H1 (cell line): ENCODE data around the gene PPFIA4. TPM values are rescaled to one million over a fixed set of nuclear protein-coding genes. Genes with fewer than 3 reads are reported as not detected.

Source experiments
- CTCF ChIA-PET: fragments of 300-600 bp; sonication (Branson Sonifier 250); formaldehyde crosslinking; loops from one replicate; lab custom pipeline; 2021; ENCODE audit not compliant: partially characterized antibody; lab: Charles Lee
- POLR2A ChIA-PET: fragments of 300-600 bp; sonication (Branson Sonifier 250); formaldehyde crosslinking; loops from one replicate; lab custom pipeline; 2021; ENCODE audit warnings: inconsistent platforms; ENCODE audit not compliant: partially characterized antibody; lab: Charles Lee
- DNase-seq, 2 experiments: peaks; one replicate each; pipeline versions ENCODE4 v3.0.0 to v3.0.0-alpha.2; 2010 to 2022; ENCODE audit warnings: low spot score in 2 of 2, low read depth in 1 of 2, mixed read lengths in 1 of 2
- FAIRE-seq: peaks from 2 replicates; lab custom pipeline; 2011; peaks lifted over from hg19 to GRCh38; lab: Jason Lieb, UNC
- H2AFZ ChIP-seq: 2 replicates; pipeline ENCODE4 v1.8.1; 2012; ENCODE audit warnings: low read length, inconsistent platforms
- H2AK5ac ChIP-seq: 2 replicates; pipeline ENCODE4 v1.6.1; 2013; ENCODE audit warnings: low read depth, low read length
- H2BK120ac ChIP-seq: replicated peaks from 2 replicates; pipeline ENCODE3; 2013; ENCODE audit warnings: low read depth, low read length, inconsistent platforms
- H2BK12ac ChIP-seq: 2 replicates; pipeline ENCODE4 v1.6.1; 2013; ENCODE audit warnings: low read depth, low read length
- H2BK15ac ChIP-seq: 2 replicates; pipeline ENCODE4 v1.6.1; 2013; ENCODE audit warnings: low read length
- H2BK20ac ChIP-seq: 2 replicates; pipeline ENCODE4 v1.6.1; 2013; ENCODE audit warnings: low read length
- H2BK5ac ChIP-seq: 2 replicates; pipeline ENCODE4 v1.6.1; 2013; ENCODE audit warnings: low read depth, low read length
- H3K14ac ChIP-seq: 2 replicates; pipeline ENCODE4 v1.6.1; 2013; ENCODE audit warnings: inconsistent platforms; ENCODE audit not compliant: insufficient read length
- H3K18ac ChIP-seq: 2 replicates; pipeline ENCODE4 v1.6.1; 2013; ENCODE audit warnings: low read length; ENCODE audit errors: extremely low read depth
- H3K23ac ChIP-seq: 2 replicates; pipeline ENCODE4 v1.6.1; 2013; ENCODE audit warnings: inconsistent platforms; ENCODE audit not compliant: insufficient read length
- H3K23me2 ChIP-seq: 2 replicates; pipeline ENCODE4 v1.6.1; 2013; ENCODE audit warnings: low read depth, low read length
- H3K27ac ChIP-seq: 2 replicates; pipeline ENCODE4 v1.6.1; 2011; ENCODE audit warnings: low read depth, low read length, inconsistent platforms
- H3K27me3 ChIP-seq, 4 experiments: replicated peaks in 1 of 4; 1 replicate in 1 of 4; 2 replicates in 3 of 4; pipeline versions ENCODE4 v1.6.1 to v1.8.1; 2011 to 2013; ENCODE audit warnings: low read length in 3 of 4, mild to moderate bottlenecking in 3 of 4, inconsistent platforms in 2 of 4, mixed read lengths in 2 of 4, moderate library complexity in 1 of 4; ENCODE audit not compliant: control insufficient read depth in 3 of 4, insufficient read depth in 3 of 4; ENCODE audit errors: extremely low read depth in 1 of 4
- H3K36me3 ChIP-seq, 4 experiments: 2 replicates each; pipeline versions ENCODE4 v1.6.1 to v1.8.1; 2011 to 2013; ENCODE audit warnings: mild to moderate bottlenecking in 4 of 4, low read length in 3 of 4, moderate library complexity in 2 of 4, control low read depth in 1 of 4, inconsistent platforms in 1 of 4; ENCODE audit not compliant: insufficient read depth in 4 of 4, control insufficient read depth in 2 of 4
- H3K4ac ChIP-seq: replicated peaks from 2 replicates; pipeline ENCODE3; 2013; ENCODE audit warnings: low read length, low read depth, mixed read lengths, inconsistent platforms; ENCODE audit not compliant: insufficient read length
- H3K4me1 ChIP-seq, 4 experiments: replicated peaks in 1 of 4; 1 replicate in 1 of 4; 2 replicates in 3 of 4; pipeline versions ENCODE4 v1.6.1 to v1.8.1; 2011 to 2013; ENCODE audit warnings: low read length in 3 of 4, inconsistent platforms in 2 of 4, mixed read lengths in 1 of 4; ENCODE audit not compliant: insufficient read depth in 4 of 4, control insufficient read depth in 3 of 4
- H3K4me2 ChIP-seq, 2 experiments: 2 replicates each; pipeline versions ENCODE4 v1.6.1 to v1.8.1; 2011 to 2013; ENCODE audit warnings: low read depth in 2 of 2, low read length in 2 of 2, control low read depth in 1 of 2, inconsistent platforms in 1 of 2, mild to moderate bottlenecking in 1 of 2; ENCODE audit not compliant: insufficient read depth in 1 of 2
- H3K4me3 ChIP-seq, 4 experiments: fragments of 200-600, 300-600 bp in 1 of 4; sonication (generic), shearing (Covaris generic), sonication (Bioruptor Twin) in 1 of 4; 2 replicates each; pipeline versions ENCODE4 v1.5.1 to v1.8.1; 2011 to 2016; ENCODE audit warnings: low read length in 4 of 4, low read depth in 3 of 4, control low read depth in 2 of 4, inconsistent platforms in 2 of 4, mild to moderate bottlenecking in 2 of 4, mixed read lengths in 1 of 4, moderate library complexity in 1 of 4; ENCODE audit not compliant: insufficient read depth in 2 of 4; ENCODE audit errors: extremely low read depth in 1 of 4
- H3K56ac ChIP-seq: replicated peaks from 2 replicates; pipeline ENCODE3; 2013; ENCODE audit warnings: low read depth, mild to moderate bottlenecking, mixed read lengths, low read length, inconsistent platforms; ENCODE audit not compliant: insufficient read length
- H3K79me1 ChIP-seq: 2 replicates; pipeline ENCODE4 v1.6.1; 2013; ENCODE audit warnings: low read depth, low read length, control low read depth
- H3K79me2 ChIP-seq, 2 experiments: 2 replicates each; pipeline versions ENCODE4 v1.6.1 to v1.8.1; 2012 to 2013; ENCODE audit warnings: low read length in 2 of 2, mild to moderate bottlenecking in 2 of 2, inconsistent platforms in 1 of 2; ENCODE audit not compliant: insufficient read depth in 2 of 2, control insufficient read depth in 1 of 2
- H3K9ac ChIP-seq, 4 experiments: replicated peaks in 1 of 4; 1 replicate in 1 of 4; 2 replicates in 3 of 4; pipeline versions ENCODE4 v1.6.1 to v1.8.1; 2011 to 2013; ENCODE audit warnings: low read depth in 3 of 4, low read length in 3 of 4, control low read depth in 2 of 4, mild to moderate bottlenecking in 2 of 4, moderate library complexity in 2 of 4, inconsistent platforms in 1 of 4; ENCODE audit errors: extremely low read depth in 1 of 4
- H3K9me3 ChIP-seq, 2 experiments: 2 replicates each; pipeline versions ENCODE4 v1.6.1 to v1.8.1; 2012 to 2013; ENCODE audit warnings: mild to moderate bottlenecking in 2 of 2, moderate library complexity in 2 of 2, control low read depth in 1 of 2, inconsistent platforms in 1 of 2, low read depth in 1 of 2, low read length in 1 of 2, mixed read lengths in 1 of 2; ENCODE audit not compliant: insufficient read depth in 2 of 2
- H4K20me1 ChIP-seq, 2 experiments: replicated peaks in 1 of 2; 2 replicates each; pipeline versions ENCODE3 to v1.8.1; 2011 to 2013; ENCODE audit warnings: inconsistent platforms in 2 of 2, low read length in 2 of 2, mild to moderate bottlenecking in 1 of 2; ENCODE audit not compliant: insufficient read depth in 2 of 2, control insufficient read depth in 1 of 2
- H4K5ac ChIP-seq: 2 replicates; pipeline ENCODE4 v1.6.1; 2013; ENCODE audit warnings: low read length, low read depth, mixed read lengths, inconsistent platforms; ENCODE audit not compliant: insufficient read length
- H4K8ac ChIP-seq: 2 replicates; pipeline ENCODE4 v1.8.0; 2013; ENCODE audit warnings: mild to moderate bottlenecking, moderate library complexity, low read length, inconsistent platforms; ENCODE audit not compliant: insufficient read depth; ENCODE audit errors: extremely low read depth
- H4K91ac ChIP-seq: replicated peaks from 2 replicates; pipeline ENCODE3; 2013; ENCODE audit warnings: low read length, mixed read lengths, inconsistent platforms; ENCODE audit not compliant: insufficient read length
- SAP30 ChIP-seq: fragments of 300-600 bp; sonication (generic); IDR thresholded peaks from 2 replicates; pipeline ENCODE4 v1.7.1; 2012; ENCODE audit warnings: low read length, moderate library complexity, mild to moderate bottlenecking, inconsistent platforms; ENCODE audit not compliant: insufficient read depth, insufficient replicate concordance
- SIX5 ChIP-seq: IDR thresholded peaks from 2 replicates; pipeline ENCODE4 v1.6.1; 2011; ENCODE audit warnings: mild to moderate bottlenecking, low read depth, low read length
- ZNF274 ChIP-seq: IDR thresholded peaks from 2 replicates; pipeline ENCODE4 v1.7.0; 2012; ENCODE audit warnings: low read length, borderline replicate concordance; ENCODE audit errors: extremely low read depth
- WGBS, 2 experiments: shearing (Covaris generic) in 1 of 2; methylation state at CpG; one replicate each; pipeline versions ENCODE4 v1.1.6 to v1.1.7; 2013 to 2015; ENCODE audit warnings: low lambda C conversion rate in 2 of 2, mixed read lengths in 2 of 2, inconsistent platforms in 1 of 2, low coverage in 1 of 2, missing lambda C conversion rate in 1 of 2; ENCODE audit not compliant: insufficient replicate concordance in 2 of 2, insufficient coverage in 1 of 2, insufficient read length in 1 of 2; ENCODE audit errors: extremely low coverage in 1 of 2, missing lambda C conversion rate in 1 of 2; 5-methylcytosine and 5-hydroxymethylcytosine counted together
- polyA plus RNA-seq, 7 experiments: library from polyadenylated mRNA; depleted of rRNA in 3 of 7; stranded (reverse) in 5 of 7; unstranded in 2 of 7; fragments of >200 nt in 5 of 7; fragments of 200-250 nt in 2 of 7; gene quantifications; 1 replicate in 5 of 7; 2 replicates in 1 of 7; 4 replicates in 1 of 7; pipeline versions ENCODE4 v1.2.1 to v1.2.3, GENCODE V29; 2011 to 2013; ENCODE audit warnings: missing spikeins in 2 of 7, mixed read lengths in 2 of 7
- total RNA-seq: library from RNA; stranded (reverse); fragmentation: NEBNext Ultra II Directional; extraction: Animal tissue kit (Norgen Biotek cat#: 25700); gene quantifications from 2 replicates; pipeline ENCODE4 v1.2.1, GENCODE V29; 2021

Gene PPFIA4
- total and polyA plus RNA-seq, 2 of the 8 experiments (the other 6 are each of a cell fraction or from before 2014, with no cell fraction given): 9.0 to 9.9 TPM

DNA sequence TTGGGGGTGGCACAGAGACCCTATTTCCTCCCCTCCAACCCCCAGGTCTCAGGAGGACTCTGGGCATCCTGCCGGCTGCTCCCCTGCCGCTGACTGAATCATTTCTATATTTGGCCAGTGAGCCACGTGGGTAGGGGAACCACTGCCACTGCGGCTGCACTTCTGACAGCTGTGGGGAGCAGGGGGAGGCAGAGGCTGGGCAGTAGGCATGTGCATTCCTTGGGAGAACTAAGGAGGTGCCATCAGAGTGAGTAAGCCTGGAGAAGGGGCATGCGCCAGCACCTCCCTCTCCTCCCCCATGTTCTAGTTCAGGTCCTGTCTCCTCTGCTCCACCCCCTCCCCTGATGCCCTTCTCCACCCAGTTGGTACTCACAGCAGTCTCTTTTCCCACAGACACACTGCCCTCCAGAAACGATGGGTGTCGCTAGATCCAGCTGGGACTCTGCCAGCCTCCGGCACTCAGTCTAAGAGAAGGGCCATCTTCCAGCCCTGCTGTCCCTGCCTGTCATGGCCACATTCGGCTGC, 12.0 kb downstream of the PPFIA4 start:
- Histone ChIP-seq H2BK120ac (no peak overlapping the region), H3K36me3 (no peaks in the 10 kb centered on the region), H2BK12ac (no peak overlapping the region; the same call in 1 of the 2 replicates), H2BK5ac (no peak overlapping the region), H3K4me2 (no peak overlapping the region), H3K9me3 (no peaks in the 10 kb centered on the region), H4K20me1 (no peaks in the 10 kb centered on the region), H3K4ac (no peak overlapping the region), H3K27me3 (no peaks in the 10 kb centered on the region), H3K56ac (no peak overlapping the region), H3K79me2 (no peaks in the 10 kb centered on the region), H4K8ac (no peak overlapping the region; the same call in 1 of the 2 replicates), H3K4me1 (peaks cover 2 to 15% (median 5%) of the 10 kb centered on the region in 4 experiments), H3K23me2 (no peaks in the 10 kb centered on the region), H4K91ac (no peak overlapping the region), H2BK20ac (no peak overlapping the region), H3K14ac (no peak overlapping the region), H2BK15ac (no peak overlapping the region), H2AFZ (no peak overlapping the region), H4K5ac (no peak overlapping the region), H2AK5ac (no peak overlapping the region), H3K79me1 (0 out of 2 replicates have a peak, but pooled peaks cover 2% of the 10 kb centered on the region), H3K18ac (no peak overlapping the region), H3K4me3 (no peak overlapping the region), H3K23ac (no peak overlapping the region), H3K9ac (no peak overlapping the region), H3K27ac (no peak overlapping the region)
- 85% methylated on average over 8 of the region's 9 CpGs; no CpG with 5 or more reads in 1 of the 2 experiments for WGBS, 2 experiments
- CTCF ChIA-PET: interaction anchor here (1.0 to 49.7 kb wide), 15 partner anchors 4 to 250 kb away, joined by 3 to 1089 read pairs (median 46); partner anchors contain the start of genes ADORA1, CHIT1, MYBPH and MYOG
- TF ChIP-seq SIX5 (no peak), SAP30 (no peak), ZNF274 (no peak)
- FAIRE-seq (no peak), DNase-seq (no peak)
- POLR2A ChIA-PET: interaction anchor here (1.3 to 3.0 kb wide), 4 partner anchors 11 to 176 kb away, joined by 3 to 22 read pairs (median 4); partner anchors contain the start of genes PPFIA4 and TMEM183A
